Heart right ventricle (tissue), 16 donors: ENCODE measurements around the gene DLX1. TPM values are rescaled to one million over a fixed set of nuclear protein-coding genes. Genes with fewer than 3 reads are reported as not detected.

ENCODE experiments used
- ATAC-seq, 8 donors: fragments of 200-7000 bp; cut with Tn5 transposase; one replicate each; pipeline ENCODE4 v1.9.1; 2020; ENCODE audit warnings: mild to moderate bottlenecking in 8 of 8, moderate library complexity in 8 of 8, moderate number of reproducible peaks in 1 of 8
- DNase-seq, 2 donors: peaks; one replicate each; pipeline ENCODE4 v3.0.0-alpha.2; 2020
- H3K27ac ChIP-seq, 10 donors: fragments of 200-600 bp; sonication (generic) in 2 of 10; one replicate each; pipeline versions ENCODE4 v1.5.0 to v1.8.0; 2020 to 2022; ENCODE audit warnings: mild to moderate bottlenecking in 3 of 10
- H3K27me3 ChIP-seq, 7 donors: fragments of 200-600 bp; one replicate each; pipeline ENCODE4 v1.8.0; 2021 to 2022; ENCODE audit warnings: mild to moderate bottlenecking in 2 of 7
- H3K36me3 ChIP-seq, 9 donors: fragments of 200-600 bp; sonication (generic) in 1 of 9; one replicate each; pipeline versions ENCODE4 v1.5.0 to v1.8.0; 2020 to 2022; ENCODE audit warnings: mild to moderate bottlenecking in 2 of 9
- H3K4me1 ChIP-seq, 9 donors: fragments of 200-600 bp; sonication (generic) in 1 of 9; one replicate each; pipeline versions ENCODE4 v1.5.0 to v1.8.0; 2020 to 2022; ENCODE audit warnings: mild to moderate bottlenecking in 4 of 9
- H3K4me3 ChIP-seq, 10 donors: fragments of 200-600 bp; sonication (generic) in 2 of 10; one replicate each; pipeline versions ENCODE4 v1.5.0 to v1.8.0; 2020 to 2022; ENCODE audit warnings: mild to moderate bottlenecking in 7 of 10, moderate library complexity in 2 of 10
- H3K9me3 ChIP-seq, 11 donors: fragments of 200-600 bp in 10 of 11; sonication (generic) in 2 of 11; one replicate each; pipeline versions ENCODE4 v1.5.0 to v1.8.0; 2013 to 2022; ENCODE audit warnings: mild to moderate bottlenecking in 2 of 11, control low read depth in 1 of 11, moderate library complexity in 1 of 11
- CTCF ChIP-seq, 9 donors: fragments of 200-600 bp; sonication (generic) in 2 of 9; IDR thresholded peaks; one replicate each; pipeline versions ENCODE4 v1.5.0 to v1.8.0; 2021 to 2022; ENCODE audit warnings: antibody characterized with exemption in 9 of 9, mild to moderate bottlenecking in 5 of 9, moderate library complexity in 1 of 9
- WGBS, 2 donors: extraction: QIAGEN DNeasy Blood & Tissue Kit; methylation state at CpG; one replicate each; pipeline ENCODE4 v1.1.7; 2013; ENCODE audit warnings: inconsistent platforms in 1 of 2; 5-methylcytosine and 5-hydroxymethylcytosine counted together
- intact Hi-C, 10 donors: fragments of 100-400 bp; cut with DNase I; formaldehyde crosslinking; loops; one replicate each; pipeline versions ENCODE4 v1.11.1 to v1.14.2; 2022
- polyA plus RNA-seq, 2 donors: library from polyadenylated mRNA; stranded (reverse); fragments of 200-250 nt; gene quantifications; one replicate each; pipeline ENCODE4 v1.2.3, GENCODE V29; 2013
- total RNA-seq, 10 donors: library from RNA; stranded (reverse); fragmentation: NEBNext Ultra II Directional in 3 of 10; extraction: Animal tissue kit (Norgen Biotek cat#: 25700) in 3 of 10; gene quantifications; one replicate each; pipeline versions ENCODE4 v1.2.1 to v1.2.4, GENCODE V29; 2021 to 2023
- donor health status: Arrhythmogenic right ventricular cardiomyopathy.
- donor health status: ischemic (EF 13 %, LVEDD 7.1; RV severe dilation, severe dysfunction).
- donor health status: healthy with polysubstance abuse.
- donor health status: DM: no; HTN: yes; CAD: no.
- donor health status: DM: no; HTN: no; CAD: no.
- donor health status: ischemic (EF 25% LVEDD 6.9; RV normal size, moderate dysfunction).
- donor health status: ischemic (EF 25% LVEDD 5.7; RV mildly dilated, moderate dysfunction).
- donor health status: healthy.
- donor health status: DM: yes; HTN: yes; CAD: no.
- donor health status: Ischemic cardiomyopathy.
- donor health status: ischemic (EF 35%, LVEDD 5.7; RV mildly dilated, moderate dysfunction).
- donor health status: nonischemic (EF 11% LVEDD 7.7; RV severe dilation, severe dysfunction).
- donor health status: DM: yes; HTN: yes; CAD: no.
- donor health status: PGD.
- donor health status: ischemic (EF 29% LVEDD 5.4; RV normal size, mild dysfunction).
- donor health status: nonischemic (EF 23%, LVEDD 6.1; RV moderate dilation, normal function).

Gene DLX1
- total and polyA plus RNA-seq, 12 donors = 0.10 to 0.41 TPM; not detected in 10

- WGBS, 2 donors = 8 to 15% methylated on average over 13 of the region's 13 CpGs
- no peak overlapping the region for H3K4me3 ChIP-seq
- no peak overlapping the region for H3K27ac ChIP-seq
- TF ChIP-seq CTCF (IDR thresholded peaks at IDR 0.05) = no peak
- peaks cover 97 to 100% (median 100%) of the 10 kb centered on the region in 7 donors for H3K27me3 ChIP-seq
- intact Hi-C loops = no loop called here
- H3K4me1 ChIP-seq = peaks cover 9 to 58% (median 33%) of the 10 kb centered on the region in 9 donors
- peaks cover 0 to 7% (median 0%) of the 10 kb centered on the region in 9 donors for H3K36me3 ChIP-seq
- H3K9me3 ChIP-seq = no peaks in the 10 kb centered on the region
- ATAC-seq = no peak
- DNase-seq = no peak
Measured at GRCh38 chr2:172091000-172091641, 5.8 kb downstream of the DLX1 start.

- ATAC-seq (no peak), DNase-seq (no peak)
- no peaks in the 10 kb centered on the region for H3K9me3 ChIP-seq
- H3K27me3 ChIP-seq = peaks cover 97 to 100% (median 100%) of the 10 kb centered on the region in 7 donors
- no peak for TF ChIP-seq CTCF (IDR thresholded peaks at IDR 0.05)
- H3K36me3 ChIP-seq = no peaks in the 10 kb centered on the region
- peaks cover 16 to 58% (median 33%) of the 10 kb centered on the region in 9 donors for H3K4me1 ChIP-seq
- H3K27ac ChIP-seq = no peak overlapping the region
- intact Hi-C loops = no loop called here
- 13 to 20% methylated on average over 11 of the region's 11 CpGs for WGBS, 2 donors
- no peak overlapping the region for H3K4me3 ChIP-seq
Measured at GRCh38 chr2:172091761-172092566, 6.7 kb downstream of the DLX1 start.

GRCh38 chr2:172092716-172093415 is 7.6 kb downstream of the DLX1 start:
- Histone ChIP-seq H3K27me3 (peaks cover 97 to 100% (median 100%) of the 10 kb centered on the region in 7 donors), H3K9me3 (no peaks in the 10 kb centered on the region), H3K36me3 (no peaks in the 10 kb centered on the region), H3K4me3 (no peak overlapping the region), H3K4me1 (peaks cover 18 to 56% (median 37%) of the 10 kb centered on the region in 9 donors), H3K27ac (no peak overlapping the region)
- intact Hi-C loops = no loop called here
- no peak for TF ChIP-seq CTCF (IDR thresholded peaks at IDR 0.05)
- WGBS, 2 donors = 7 to 10% methylated on average over 19 of the region's 19 CpGs
- ATAC-seq = no peak
- no peak for DNase-seq
